Stomach (tissue), 9 donors: ENCODE data around the gene CD300LD. TPM values are rescaled to one million over a fixed set of nuclear protein-coding genes. Genes with fewer than 3 reads are reported as not detected.
"Not testable (repeated sequence)": the region's sequence is repeated elsewhere in the genome, so short reads cannot be mapped to it uniquely, and the experiment has no call there.

Source experiments
- DNase-seq, 2 donors: peaks; one replicate each; pipeline versions ENCODE4 v3.0.0 to v3.0.0-alpha.2; 2013 to 2019
- H3K27ac ChIP-seq, 5 donors: fragments of 200-600 bp in 4 of 5; sonication (generic) in 4 of 5; one replicate each; pipeline ENCODE4 v1.5.1; 2013 to 2019; ENCODE audit warnings: mild to moderate bottlenecking in 1 of 5, moderate library complexity in 1 of 5
- H3K27me3 ChIP-seq, 3 donors: fragments of 200-600 bp; sonication (generic); one replicate each; pipeline ENCODE4 v1.5.1; 2017 to 2019; ENCODE audit warnings: mixed run types in 1 of 3
- H3K36me3 ChIP-seq, 4 donors: fragments of 200-600 bp; sonication (generic); 1 replicate in 3 of 4; 2 replicates in 1 of 4; pipeline ENCODE4 v1.5.1; 2016 to 2019
- H3K4me1 ChIP-seq, 4 donors: fragments of 200-600 bp; sonication (generic); one replicate each; pipeline ENCODE4 v1.5.1; 2016 to 2019
- H3K4me3 ChIP-seq, 4 donors: fragments of 200-600 bp; sonication (generic) in 3 of 4; one replicate each; pipeline ENCODE4 v1.5.1; 2016 to 2019; ENCODE audit warnings: mild to moderate bottlenecking in 1 of 4
- H3K9me3 ChIP-seq, 4 donors: fragments of 200-600 bp; sonication (generic); one replicate each; pipeline ENCODE4 v1.5.1; 2016 to 2019
- EP300 ChIP-seq: sonication (generic); formaldehyde crosslinking; IDR thresholded peaks from one replicate; pipeline ENCODE4 v1.6.1; 2017; ENCODE audit warnings: antibody characterized with exemption
- POLR2A ChIP-seq, 4 donors: fragments of 450-650 bp; IDR thresholded peaks; one replicate each; pipeline ENCODE4 v1.6.1; 2016; ENCODE audit warnings: antibody characterized with exemption in 4 of 4, control low read depth in 2 of 4, mild to moderate bottlenecking in 1 of 4, moderate library complexity in 1 of 4
- POLR2AphosphoS5 ChIP-seq, 3 donors: sonication (generic); formaldehyde crosslinking; IDR thresholded peaks; one replicate each; pipeline ENCODE4 v1.6.1; 2016; ENCODE audit warnings: antibody characterized with exemption in 3 of 3
- WGBS, 5 donors: extraction: QIAGEN DNeasy Blood & Tissue Kit in 3 of 5; methylation state at CpG; one replicate each; pipeline versions ENCODE4 v1.1.5 to v1.1.7; 2013 to 2018; 5-methylcytosine and 5-hydroxymethylcytosine counted together
- intact Hi-C: fragments of 100-400 bp; cut with DNase I; formaldehyde crosslinking; loops from one replicate; pipeline ENCODE4 v1.15.1; 2023; ENCODE audit warnings: low total_unique reads
- polyA plus RNA-seq, 3 donors: library from polyadenylated mRNA; stranded (reverse); fragments of 200-250 nt; gene quantifications; one replicate each; pipeline ENCODE4 v1.2.3, GENCODE V29; 2013
- total RNA-seq, 5 donors: library from RNA; depleted of rRNA; stranded (reverse); fragments of >200 nt; gene quantifications; one replicate each; pipeline versions ENCODE4 v1.1.0 to v1.2.3, GENCODE V29; 2014 to 2016
- TF ChIP-seq, protein P1 (sequence below), 7 experiments: fragments of 450-650 bp in 4 of 7; fragments of 200-600 bp in 3 of 7; sonication (generic) in 3 of 7; IDR thresholded peaks; one replicate each; pipeline ENCODE4 v1.5.1; 2016 to 2019; ENCODE audit warnings: antibody characterized with exemption in 7 of 7, control low read depth in 2 of 7, mild to moderate bottlenecking in 1 of 7
- donor health status: healthy with polysubstance abuse.
- donor health status: Bipolar disorder and iron deficiency.
- donor health status: healthy.

CD300LD gene
- total and polyA plus RNA-seq, 8 donors, result not detected

DNA sequence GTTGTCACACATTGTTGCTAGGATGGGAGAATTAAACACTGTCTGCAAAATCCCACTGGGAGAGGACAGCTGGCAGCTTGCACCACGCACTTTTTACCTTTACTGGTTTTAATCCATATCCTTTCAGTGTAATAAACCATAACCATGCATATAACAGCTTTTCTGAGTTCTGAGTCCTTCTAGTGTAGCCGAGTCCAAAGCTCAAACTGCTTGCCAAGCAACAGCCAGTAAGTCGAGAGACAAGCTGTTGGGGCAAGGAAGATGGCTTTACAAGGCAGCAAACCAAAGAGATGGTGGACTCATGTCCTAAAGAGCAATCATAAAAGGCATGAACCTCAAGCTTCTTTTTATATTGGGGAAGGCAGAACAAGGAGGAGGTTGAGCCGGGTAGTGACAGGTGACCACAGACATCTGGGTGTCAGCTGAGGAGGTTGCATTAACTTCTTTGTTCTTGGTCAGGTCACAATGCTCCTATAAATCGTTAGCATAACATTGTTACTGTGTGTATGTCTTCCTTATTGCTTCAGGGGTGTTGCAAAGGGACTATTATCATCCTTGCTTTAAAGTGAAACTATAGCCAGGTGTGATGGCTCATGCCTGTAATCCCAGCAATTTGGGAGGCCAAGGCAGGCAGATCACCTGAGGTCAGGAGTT, 17.5 kb downstream of the CD300LD start:
- intact Hi-C loops, result no loop called here
- no peak overlapping the region for H3K4me3 ChIP-seq
- peaks cover 0 to 6% (median 0%) of the 10 kb centered on the region in 4 donors for H3K9me3 ChIP-seq
- no peaks in the 10 kb centered on the region for H3K36me3 ChIP-seq
- H3K4me1 ChIP-seq, result peaks cover 0 to 5% (median 0%) of the 10 kb centered on the region in 4 donors
- 62 to 76% (median 72%) methylated on average over 5 of the region's 5 CpGs for WGBS, 5 donors
- no peak for DNase-seq
- peaks cover 0 to 6% (median 0%) of the 10 kb centered on the region in 3 donors for H3K27me3 ChIP-seq
- H3K27ac ChIP-seq, result no peak overlapping the region
- TF ChIP-seq POLR2AphosphoS5 (IDR thresholded peaks at IDR 0.05) (no peak), POLR2A (IDR thresholded peaks at IDR 0.05) (no peak), EP300 (no peak)
- TF ChIP-seq, protein P1, sequence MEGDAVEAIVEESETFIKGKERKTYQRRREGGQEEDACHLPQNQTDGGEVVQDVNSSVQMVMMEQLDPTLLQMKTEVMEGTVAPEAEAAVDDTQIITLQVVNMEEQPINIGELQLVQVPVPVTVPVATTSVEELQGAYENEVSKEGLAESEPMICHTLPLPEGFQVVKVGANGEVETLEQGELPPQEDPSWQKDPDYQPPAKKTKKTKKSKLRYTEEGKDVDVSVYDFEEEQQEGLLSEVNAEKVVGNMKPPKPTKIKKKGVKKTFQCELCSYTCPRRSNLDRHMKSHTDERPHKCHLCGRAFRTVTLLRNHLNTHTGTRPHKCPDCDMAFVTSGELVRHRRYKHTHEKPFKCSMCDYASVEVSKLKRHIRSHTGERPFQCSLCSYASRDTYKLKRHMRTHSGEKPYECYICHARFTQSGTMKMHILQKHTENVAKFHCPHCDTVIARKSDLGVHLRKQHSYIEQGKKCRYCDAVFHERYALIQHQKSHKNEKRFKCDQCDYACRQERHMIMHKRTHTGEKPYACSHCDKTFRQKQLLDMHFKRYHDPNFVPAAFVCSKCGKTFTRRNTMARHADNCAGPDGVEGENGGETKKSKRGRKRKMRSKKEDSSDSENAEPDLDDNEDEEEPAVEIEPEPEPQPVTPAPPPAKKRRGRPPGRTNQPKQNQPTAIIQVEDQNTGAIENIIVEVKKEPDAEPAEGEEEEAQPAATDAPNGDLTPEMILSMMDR (IDR thresholded peaks at IDR 0.05), result no peak

- H3K27me3 ChIP-seq, H3K4me3 ChIP-seq, intact Hi-C loops, H3K36me3 ChIP-seq, H3K27ac ChIP-seq, H3K9me3 ChIP-seq, DNase-seq: not testable (repeated sequence)
- H3K4me1 ChIP-seq, result peaks cover 0 to 15% (median 0%) of the 10 kb centered on the region in 4 donors
Observed at GRCh38 chr17:74573635-74574034, 18.4 kb downstream of the CD300LD start.

- Histone ChIP-seq H3K36me3 (no peaks in the 10 kb centered on the region), H3K9me3 (peaks cover 0 to 6% (median 0%) of the 10 kb centered on the region in 4 donors), H3K4me1 (peaks cover 0 to 17% (median 0%) of the 10 kb centered on the region in 4 donors), H3K4me3 (no peak overlapping the region), H3K27me3 (peaks cover 0 to 6% (median 0%) of the 10 kb centered on the region in 3 donors), H3K27ac (no peak overlapping the region)
- no peak for DNase-seq
- intact Hi-C loops, result no loop called here
- WGBS, 5 donors, result 76 to 87% (median 78%) methylated on average over 3 of the region's 3 CpGs
- TF ChIP-seq POLR2A (IDR thresholded peaks at IDR 0.05) (no peak), POLR2AphosphoS5 (IDR thresholded peaks at IDR 0.05) (no peak), EP300 (no peak)
- TF ChIP-seq, protein P1 (IDR thresholded peaks at IDR 0.05), result no peak
Observed at GRCh38 chr17:74573169-74573568, 18.9 kb downstream of the CD300LD start.

DNA sequence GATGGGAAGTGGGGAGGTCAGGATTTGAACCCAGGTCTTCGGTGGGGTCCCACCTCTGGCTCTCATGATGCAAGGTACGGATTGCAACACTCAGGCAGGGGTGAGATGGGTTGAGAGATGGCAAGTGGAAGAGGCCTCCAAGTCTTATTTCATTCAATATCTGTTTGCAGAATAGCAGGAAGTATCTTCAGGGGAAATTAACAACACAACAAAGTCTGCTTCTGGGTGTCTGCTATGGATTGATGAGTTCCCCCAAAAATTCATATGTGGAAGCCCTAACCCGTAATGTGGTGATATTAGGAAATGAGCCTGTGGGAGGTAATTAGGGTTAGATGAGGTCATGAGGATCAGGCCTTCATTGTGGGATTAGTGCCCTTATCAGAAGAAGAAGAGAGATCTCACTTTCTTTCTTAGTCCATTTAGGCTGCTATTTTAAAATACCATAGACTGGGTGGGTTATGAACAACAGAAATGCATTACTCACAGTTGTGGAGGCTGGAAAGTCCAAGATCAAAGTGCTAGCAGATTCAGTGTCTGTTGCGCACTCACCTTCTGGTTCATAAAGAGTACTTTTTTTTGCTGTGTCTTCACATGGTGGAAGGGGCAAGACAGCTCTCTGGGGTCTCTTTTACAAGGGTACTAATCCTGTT, 20.3 kb downstream of the CD300LD start:
- intact Hi-C loops, result no loop called here
- H3K9me3 ChIP-seq, result peaks cover 0 to 6% (median 0%) of the 10 kb centered on the region in 4 donors
- no peak for DNase-seq
- H3K36me3 ChIP-seq, result no peaks in the 10 kb centered on the region
- peaks cover 0 to 6% (median 0%) of the 10 kb centered on the region in 3 donors for H3K27me3 ChIP-seq
- WGBS, 5 donors, result 67 to 82% (median 75%) methylated on average over 4 of the region's 4 CpGs
- no peak overlapping the region for H3K27ac ChIP-seq
- TF ChIP-seq, protein P1 (IDR thresholded peaks at IDR 0.05), result no peak
- TF ChIP-seq POLR2A (IDR thresholded peaks at IDR 0.05) (no peak), EP300 (no peak), POLR2AphosphoS5 (IDR thresholded peaks at IDR 0.05) (no peak)
- no peak overlapping the region for H3K4me3 ChIP-seq
- H3K4me1 ChIP-seq, result peaks cover 0 to 17% (median 0%) of the 10 kb centered on the region in 4 donors
